ENCODE results near the gene MAST4.

Gene MAST4

GRCh38 chr5:66915531-66915930 is 319.3 kb downstream of the MAST4 start:
- Histone ChIP-seq H3K4me3 (ENCODE audit: low read depth, low read length) (no peak overlapping the region), H3K36me3 (replicated peaks) (no peaks in the 10 kb centered on the region), H3K27me3 (replicated peaks) (no peaks in the 10 kb centered on the region), H3K27ac (no peak overlapping the region)
- no peak for TF ChIP-seq CTCF (IDR thresholded peaks at IDR 0.05; ENCODE audit: low read depth, low read length, missing control alignments)
- DNase-seq, result no peak
- in situ Hi-C loops (cut with HindIII; ENCODE audit: low pct_ligation_motif_present, low sequenced_read_pairs), result no loop called here

GRCh38 chr5:66922881-66923280 is 326.7 kb downstream of the MAST4 start:
- Histone ChIP-seq H3K27me3 (replicated peaks) (no peaks in the 10 kb centered on the region), H3K36me3 (replicated peaks) (no peaks in the 10 kb centered on the region), H3K27ac (no peak overlapping the region), H3K4me3 (ENCODE audit: low read depth, low read length) (no peak overlapping the region)
- in situ Hi-C loops (cut with HindIII; ENCODE audit: low pct_ligation_motif_present, low sequenced_read_pairs), result no loop called here
- TF ChIP-seq CTCF (IDR thresholded peaks at IDR 0.05; ENCODE audit: low read depth, low read length, missing control alignments), result no peak
- no peak for DNase-seq

DNA sequence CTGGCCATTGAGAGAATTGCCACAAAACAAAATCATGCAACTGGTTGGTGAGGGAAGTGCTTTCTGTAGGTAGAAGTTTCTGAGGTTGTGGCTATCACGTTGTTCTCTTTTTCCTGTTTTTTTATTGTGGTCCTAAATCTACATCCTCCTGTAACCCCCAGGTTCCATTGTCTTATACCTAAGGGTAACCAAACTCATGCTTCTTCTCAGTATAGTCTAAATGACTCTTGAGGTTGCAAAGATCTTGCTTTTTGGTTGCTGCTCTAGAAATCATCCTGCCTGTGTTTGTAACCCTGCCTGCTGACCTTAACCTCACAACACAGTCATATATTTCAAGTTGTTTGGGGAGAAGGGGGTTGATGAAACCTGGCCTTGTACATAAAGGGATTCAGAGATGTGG is 327.3 kb downstream of the MAST4 start:
- no peak for TF ChIP-seq CTCF (IDR thresholded peaks at IDR 0.05; ENCODE audit: low read depth, low read length, missing control alignments)
- Histone ChIP-seq H3K27me3 (replicated peaks) (no peaks in the 10 kb centered on the region), H3K36me3 (replicated peaks) (no peaks in the 10 kb centered on the region), H3K27ac (no peak overlapping the region), H3K4me3 (ENCODE audit: low read depth, low read length) (no peak overlapping the region)
- in situ Hi-C loops (cut with HindIII; ENCODE audit: low pct_ligation_motif_present, low sequenced_read_pairs), result no loop called here
- no peak for DNase-seq

DNA sequence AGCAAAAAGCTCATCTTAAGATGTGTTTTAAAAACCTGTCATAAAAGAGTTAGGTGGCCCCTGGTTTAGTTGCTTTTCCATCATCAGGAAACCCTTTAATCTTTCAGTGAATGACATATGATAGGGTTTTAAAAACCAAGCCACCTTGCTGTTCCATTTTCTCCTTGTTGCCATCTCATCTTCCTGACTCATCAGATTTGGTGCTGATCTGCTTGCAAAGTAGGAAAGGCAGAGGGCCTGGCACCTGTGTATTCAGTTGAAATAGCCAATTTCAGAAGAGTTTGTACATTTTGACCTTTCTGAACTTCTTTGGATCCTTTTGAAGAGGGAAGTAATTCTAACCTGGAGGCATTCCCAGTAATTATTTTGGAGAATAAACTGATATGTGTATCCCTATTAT is 327.7 kb downstream of the MAST4 start:
- no peak for TF ChIP-seq CTCF (IDR thresholded peaks at IDR 0.05; ENCODE audit: low read depth, low read length, missing control alignments)
- DNase-seq, result no peak
- in situ Hi-C loops (cut with HindIII; ENCODE audit: low pct_ligation_motif_present, low sequenced_read_pairs), result no loop called here
- no peaks in the 10 kb centered on the region for H3K27me3 ChIP-seq (replicated peaks)
- no peaks in the 10 kb centered on the region for H3K36me3 ChIP-seq (replicated peaks)
- no peak overlapping the region for H3K27ac ChIP-seq
- no peak overlapping the region for H3K4me3 ChIP-seq (ENCODE audit: low read depth, low read length)

DNA sequence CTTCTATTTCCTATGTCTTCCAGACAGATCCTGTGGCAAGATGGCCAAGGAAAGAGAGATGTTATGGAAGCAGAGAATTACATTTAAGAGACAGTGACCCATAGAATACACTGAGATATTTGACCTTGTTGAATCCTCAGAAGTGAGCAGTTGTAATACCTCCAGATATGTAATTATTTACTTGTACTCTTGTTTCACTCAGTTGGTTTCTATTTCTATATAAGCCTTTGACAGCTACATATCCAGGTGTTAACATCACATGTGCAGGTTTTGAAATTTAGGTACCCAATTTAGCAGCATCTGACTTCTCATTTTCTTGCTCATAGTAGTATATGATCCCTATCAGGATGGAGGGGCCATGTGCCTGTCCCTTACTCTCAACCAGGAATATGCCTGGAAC is 330.9 kb downstream of the MAST4 start:
- no peak overlapping the region for H3K27ac ChIP-seq
- no peak for DNase-seq
- H3K4me3 ChIP-seq (ENCODE audit: low read depth, low read length), result no peak overlapping the region
- no peak for TF ChIP-seq CTCF (IDR thresholded peaks at IDR 0.05; ENCODE audit: low read depth, low read length, missing control alignments)
- in situ Hi-C loops (cut with HindIII; ENCODE audit: low pct_ligation_motif_present, low sequenced_read_pairs), result no loop called here
- H3K36me3 ChIP-seq (replicated peaks), result no peaks in the 10 kb centered on the region
- H3K27me3 ChIP-seq (replicated peaks), result no peaks in the 10 kb centered on the region

DNA sequence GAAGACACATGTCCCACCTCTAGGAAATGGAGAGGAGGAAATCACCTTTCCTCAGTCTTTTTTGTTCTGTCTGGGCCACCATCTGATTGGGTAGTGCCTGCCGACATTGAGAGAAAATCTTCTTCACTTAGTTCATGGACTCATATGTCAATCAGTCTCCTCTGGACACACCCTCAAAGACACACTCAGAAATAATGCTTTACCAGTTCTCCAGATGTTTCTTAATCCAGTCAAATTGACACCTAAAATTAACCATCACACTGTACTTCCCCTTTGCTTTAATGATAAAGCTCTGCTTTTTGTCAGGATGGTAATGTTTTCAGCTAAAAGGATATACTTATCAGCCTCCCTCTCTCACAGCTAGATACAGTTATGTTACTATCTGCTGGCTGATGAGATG is 333.1 kb downstream of the MAST4 start:
- Histone ChIP-seq H3K27me3 (replicated peaks) (no peaks in the 10 kb centered on the region), H3K27ac (no peak overlapping the region), H3K36me3 (replicated peaks) (no peaks in the 10 kb centered on the region), H3K4me3 (ENCODE audit: low read depth, low read length) (no peak overlapping the region)
- in situ Hi-C loops (cut with HindIII; ENCODE audit: low pct_ligation_motif_present, low sequenced_read_pairs), result no loop called here
- TF ChIP-seq CTCF (IDR thresholded peaks at IDR 0.05; ENCODE audit: low read depth, low read length, missing control alignments), result no peak
- DNase-seq, result no peak

All from brain microvascular endothelial cell (primary cell).